GM19397 (cell line): ENCODE measurements around the gene PASK.

ENCODE experiments used
- ATAC-seq: cut with Tn5 transposase; IDR thresholded peaks from one replicate; pipeline ENCODE4 v1.9.1; 2021; ENCODE audit warnings: mild to moderate bottlenecking, moderate library complexity; ENCODE audit not compliant: unreplicated experiment

The PASK gene

DNA sequence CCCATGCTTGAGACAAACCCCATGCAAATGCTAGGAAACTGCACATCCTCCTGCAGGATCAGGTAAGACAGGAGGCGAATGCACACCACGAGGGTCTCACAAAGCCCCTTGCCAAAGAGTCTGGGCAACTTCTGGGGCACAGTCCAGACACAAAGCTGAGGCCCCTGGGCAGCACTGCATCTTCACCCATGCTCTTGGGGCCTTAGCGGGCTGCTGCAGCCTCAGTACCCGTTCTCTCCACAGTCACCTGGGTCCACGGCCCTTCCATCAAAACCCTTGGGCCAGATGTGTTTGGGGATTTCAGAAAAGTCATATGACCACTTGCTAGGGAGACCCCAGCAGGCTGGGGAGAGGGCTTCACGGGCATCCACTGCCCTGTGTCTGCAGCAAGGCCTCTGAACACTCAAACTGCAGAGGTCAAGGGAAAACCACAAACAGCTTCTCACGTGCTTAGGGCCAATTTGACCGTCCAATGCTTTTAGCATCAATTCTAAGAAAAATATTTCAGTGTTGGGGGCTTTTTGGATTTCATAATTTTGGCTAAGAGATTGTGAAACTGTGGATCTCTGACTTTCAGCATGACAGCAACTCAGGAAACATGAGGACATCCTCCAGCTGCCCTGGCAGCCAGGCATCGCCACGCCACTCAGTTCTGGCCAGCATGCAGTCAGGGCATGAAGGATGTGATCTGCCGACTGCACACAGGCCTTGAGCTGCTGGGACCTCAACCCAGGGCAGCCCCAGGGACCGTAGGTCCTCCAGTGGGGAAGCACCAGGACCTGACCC is 20.0 kb downstream of the PASK start:
- ATAC-seq, result no peak

DNA sequence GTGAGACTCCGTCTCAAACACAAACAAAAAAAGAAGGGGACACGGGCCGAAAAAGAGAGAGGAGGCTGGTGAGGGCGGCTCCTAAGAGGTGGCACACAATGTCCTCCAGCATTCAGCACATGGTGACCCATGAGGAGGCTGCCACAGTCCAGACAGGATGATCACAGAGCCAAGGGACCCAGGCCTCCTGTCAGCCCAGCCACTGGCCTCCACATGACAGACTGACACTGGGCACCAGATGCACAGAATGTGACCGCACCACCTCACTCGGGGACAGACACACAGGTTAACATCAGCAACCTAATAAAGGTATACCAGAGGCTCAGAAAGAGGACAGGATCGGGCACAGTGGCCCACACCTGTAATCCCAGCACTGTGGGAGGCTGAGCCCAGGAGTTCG is 21.0 kb downstream of the PASK start:
- ATAC-seq, result no peak

GRCh38 chr2:241126771-241127202 is 22.5 kb downstream of the PASK start:
- no peak for ATAC-seq

GRCh38 chr2:241126201-241126611 is 23.1 kb downstream of the PASK start:
- ATAC-seq, result no peak

- ATAC-seq, result no peak
Observed at GRCh38 chr2:241125626-241126025, 23.6 kb downstream of the PASK start.

- ATAC-seq, result no peak
Observed at GRCh38 chr2:241123816-241124536, 25.3 kb downstream of the PASK start.

GRCh38 chr2:241122376-241123002 is 26.8 kb downstream of the PASK start:
- no peak for ATAC-seq

DNA sequence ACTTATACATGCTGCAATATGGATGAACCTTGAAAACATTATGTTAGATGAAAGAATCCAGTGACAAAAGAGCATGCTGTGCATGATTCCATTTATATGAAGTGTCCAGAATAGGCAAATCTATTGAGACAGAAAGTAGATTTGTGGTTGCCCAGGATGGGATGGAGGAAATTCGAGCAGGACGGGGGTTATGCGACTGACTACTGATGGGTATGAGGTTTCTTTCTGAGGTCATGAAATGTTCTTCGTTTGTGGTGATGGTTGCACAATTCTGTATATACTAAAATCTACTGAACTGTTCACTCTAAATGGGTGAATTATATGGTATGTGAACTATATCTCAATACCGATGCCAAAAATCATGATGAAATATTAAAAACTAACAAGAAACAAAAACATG is 28.3 kb downstream of the PASK start:
- no peak for ATAC-seq

GRCh38 chr2:241120440-241120839 is 28.8 kb downstream of the PASK start:
- ATAC-seq, result no peak

DNA sequence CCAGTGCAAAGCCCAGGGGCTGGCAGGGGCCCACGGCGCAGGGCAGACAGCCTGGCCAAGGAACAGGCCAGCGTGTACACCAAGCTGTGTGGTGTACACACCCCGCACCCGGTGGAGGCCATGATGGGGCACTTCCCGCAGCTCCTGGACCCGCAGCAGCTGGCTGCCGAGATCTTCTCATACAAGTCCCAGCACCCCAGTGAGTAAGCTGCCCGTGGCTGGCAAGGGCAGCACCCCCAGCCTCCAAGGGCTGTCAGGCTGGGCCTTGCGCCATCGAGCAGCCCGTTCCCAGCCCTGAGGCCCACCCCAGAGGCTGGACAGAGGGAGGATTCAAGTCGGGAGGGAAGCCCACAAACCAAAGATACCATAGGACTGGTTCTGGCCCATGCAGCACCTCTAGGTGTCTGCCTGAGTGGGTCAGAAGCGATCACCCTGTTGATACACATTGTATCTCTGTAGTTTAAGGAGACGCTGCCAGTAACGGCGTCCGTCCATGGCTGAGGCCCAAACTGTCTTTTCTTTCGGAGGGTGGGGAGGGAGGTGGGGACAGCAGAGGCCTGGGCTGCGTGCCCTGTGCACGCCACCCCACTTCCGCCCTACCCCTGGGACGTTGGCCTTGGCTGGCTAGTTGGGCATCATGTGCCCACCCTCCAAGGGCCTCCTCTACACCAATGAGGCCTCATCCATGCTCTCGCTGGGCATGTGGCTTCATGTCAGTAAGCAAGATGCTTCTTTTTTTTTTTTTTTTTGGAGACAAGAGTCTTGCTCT is 30.4 kb downstream of the PASK start:
- no peak for ATAC-seq

- no peak for ATAC-seq
Observed at GRCh38 chr2:241116606-241117560, 32.4 kb downstream of the PASK start.

GRCh38 chr2:241115361-241115760 is 33.9 kb downstream of the PASK start:
- ATAC-seq, result no peak

GRCh38 chr2:241114836-241115235 is 34.4 kb downstream of the PASK start:
- ATAC-seq, result no peak

DNA sequence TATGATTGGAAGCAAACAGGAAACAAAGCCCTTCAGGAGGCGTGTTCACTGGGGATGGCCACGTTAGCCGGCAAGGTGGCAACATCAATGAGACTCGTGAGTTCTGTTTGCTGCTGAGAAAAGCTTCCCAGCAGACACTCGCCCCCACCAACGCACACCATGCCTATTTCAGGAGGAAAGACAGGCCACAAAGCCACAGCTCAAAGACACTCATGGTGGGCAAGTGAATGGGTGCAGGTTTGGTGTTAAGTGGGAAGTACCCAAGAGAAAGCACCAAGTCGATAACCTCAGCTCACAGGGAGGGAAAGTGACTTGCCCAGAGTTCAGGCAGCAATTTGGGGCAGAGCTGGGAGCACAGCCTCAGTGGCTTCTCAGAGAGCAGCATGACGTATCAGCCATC is 36.7 kb downstream of the PASK start:
- ATAC-seq, result no peak

- no peak for ATAC-seq
Observed at GRCh38 chr2:241112046-241112445, 37.2 kb downstream of the PASK start.

- no peak for ATAC-seq
Observed at GRCh38 chr2:241111440-241111805, 37.8 kb downstream of the PASK start.

GRCh38 chr2:241110607-241111439 is 38.4 kb downstream of the PASK start:
- ATAC-seq, result no peak

- no peak for ATAC-seq
Observed at GRCh38 chr2:241110089-241110606, 39.1 kb downstream of the PASK start.
